K562 (cell line): ENCODE results near the gene UFC1. TPM values are rescaled to one million over a fixed set of nuclear protein-coding genes. Genes with fewer than 3 reads are reported as not detected.

ENCODE experiments used
- ARID3A ChIP-seq: IDR thresholded peaks from 2 replicates; pipeline ENCODE4 v1.6.1; 2012; ENCODE audit warnings: low read depth, low read length, improper control_type of control experiment, borderline replicate concordance
- COPS2 ChIP-seq: fragments of 450-650 bp; conservative IDR thresholded peaks from 2 replicates; pipeline ENCODE4 v1.6.1; 2016; ENCODE audit warnings: mild to moderate bottlenecking, moderate library complexity
- CREB3L1 ChIP-seq: fragments of 450-650 bp; IDR thresholded peaks from 2 replicates; pipeline ENCODE4 v1.6.1; 2014; ENCODE audit warnings: low read depth, mild to moderate bottlenecking, moderate library complexity, borderline replicate concordance
- E2F5 ChIP-seq: sonication (generic); formaldehyde crosslinking; IDR thresholded peaks from 2 replicates; pipeline ENCODE4 v1.8.0; 2022; ENCODE audit warnings: mild to moderate bottlenecking, missing genetic modification reagents
- GATAD2A ChIP-seq: fragments of 450-650 bp; IDR thresholded peaks from 2 replicates; pipeline ENCODE4 v1.6.1; 2017
- HMG20A ChIP-seq: fragments of 450-650 bp; formaldehyde crosslinking; conservative IDR thresholded peaks from 2 replicates; pipeline ENCODE4 v1.4.0; 2020; ENCODE audit warnings: mild to moderate bottlenecking, mixed read lengths
- HMGXB4 ChIP-seq: sonication (generic); formaldehyde crosslinking; IDR thresholded peaks from 2 replicates; pipeline ENCODE4 v1.8.1; 2023; ENCODE audit warnings: mild to moderate bottlenecking, missing genetic modification reagents
- NEUROD1 ChIP-seq: fragments of 150-350 bp; IDR thresholded peaks from 2 replicates; pipeline ENCODE4 v1.6.1; 2014; ENCODE audit warnings: borderline replicate concordance, low read length, low read depth; ENCODE audit not compliant: partially characterized antibody
- PTTG1 ChIP-seq: fragments of 450-650 bp; IDR thresholded peaks from 2 replicates; pipeline ENCODE4 v1.6.1; 2016; ENCODE audit warnings: low read depth, mild to moderate bottlenecking, missing genetic modification characterization, missing compliant biosample characterization
- SLC30A9 ChIP-seq: fragments of 250-450 bp; sonication (Bioruptor Pico); IDR thresholded peaks from 2 replicates; pipeline ENCODE4 v1.8.0; 2022; ENCODE audit warnings: mild to moderate bottlenecking, moderate library complexity
- SMARCA5 ChIP-seq: fragments of 450-650 bp; IDR thresholded peaks from 2 replicates; pipeline ENCODE4 v1.6.1; 2016
- SPI1 ChIP-seq: IDR thresholded peaks from 2 replicates; pipeline ENCODE4 v1.6.1; 2011; ENCODE audit warnings: low read depth, low read length, control low read depth, borderline replicate concordance
- ZNF121 ChIP-seq: sonication (generic); formaldehyde crosslinking; conservative IDR thresholded peaks from 2 replicates; pipeline ENCODE4 v1.8.0; 2022; ENCODE audit warnings: missing genetic modification reagents
- ZNF592 ChIP-seq: fragments of 450-650 bp; IDR thresholded peaks from 2 replicates; pipeline ENCODE4 v1.6.1; 2017; ENCODE audit warnings: antibody characterized with exemption, mild to moderate bottlenecking
- ZNF655 ChIP-seq: fragments of 250-450 bp; sonication (Bioruptor Pico); IDR thresholded peaks from 2 replicates; pipeline ENCODE4 v1.5.0; 2021
- polyA plus RNA-seq, 8 experiments: library from polyadenylated mRNA; depleted of rRNA in 4 of 8; stranded (reverse) in 5 of 8; unstranded in 3 of 8; fragments of >200 nt; fragmentation: Nextera tagmentation in 2 of 8; fragmentation: Illumina TruSeq in 1 of 8; extraction: Ambion mirVana in 2 of 8; extraction: Trizol in 1 of 8; gene quantifications; 2 replicates each; pipeline versions ENCODE4 v1.2.1 to v1.2.3, GENCODE V29; 2011 to 2014; ENCODE audit warnings: inconsistent platforms in 1 of 8, missing spikeins in 1 of 8
- total RNA-seq, 7 experiments: library from RNA; depleted of rRNA in 6 of 7; stranded (reverse); fragments of >200 nt in 6 of 7; fragmentation: Illumina TruSeq in 2 of 7; extraction: Trizol in 2 of 7; gene quantifications; 2 replicates each; pipeline versions ENCODE4 v1.2.1 to v1.2.3, GENCODE V29; 2011 to 2021; ENCODE audit warnings: low replicate concordance in 1 of 7

Gene UFC1
- total and polyA plus RNA-seq, 9 of the 15 experiments (the other 6 are each of a cell fraction or from before 2014, with no cell fraction given): 92.8 to 220 (median 161) TPM

- TF ChIP-seq ZNF592 (no peak; the same call in 1 of the 2 replicates), E2F5 (no peak), ARID3A (no peak), SPI1 (no peak), ZNF655 (CRISPR knock-in tag) (no peak), GATAD2A (no peak), HMG20A (CRISPR knock-in tag) (no peak), SMARCA5 (no peak), SLC30A9 (CRISPR knock-in tag) (no peak), COPS2 (no peak), HMGXB4 (no peak), ZNF121 (CRISPR knock-in tag) (no peak), PTTG1 (tag) (no peak), NEUROD1 (no peak), CREB3L1 (no peak)
Observed at GRCh38 chr1:161201836-161202712, 48.3 kb downstream of the UFC1 start, which contains the start of gene NDUFS2 (continued).
